HG03354 (cell line): ENCODE measurements around the gene PARN.

Experiments used
- ATAC-seq: cut with Tn5 transposase; IDR thresholded peaks from one replicate; pipeline ENCODE4 v1.9.1; 2021; ENCODE audit warnings: mild to moderate bottlenecking; ENCODE audit not compliant: unreplicated experiment, poor library complexity, severe bottlenecking

PARN gene

DNA sequence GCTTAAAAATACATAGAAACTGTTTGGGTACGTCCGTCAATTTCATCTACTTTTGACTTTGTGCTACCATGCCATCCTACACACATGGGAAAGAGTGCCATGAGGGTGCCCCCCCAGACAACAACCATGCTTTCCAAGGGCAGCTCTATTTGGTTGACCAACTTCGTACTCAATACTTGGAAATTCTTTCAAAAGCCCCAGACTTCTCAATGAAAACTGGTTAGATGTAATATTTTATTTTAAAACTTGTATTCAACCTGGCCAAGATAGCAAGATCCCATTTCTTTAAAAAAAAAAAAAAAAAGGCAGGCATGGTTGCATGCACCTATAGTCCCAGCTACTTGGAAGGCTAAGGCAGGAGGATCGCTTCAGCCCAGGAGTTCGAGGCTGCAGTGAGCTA lies 98.4 kb downstream of the PARN start:
- no peak for ATAC-seq

DNA sequence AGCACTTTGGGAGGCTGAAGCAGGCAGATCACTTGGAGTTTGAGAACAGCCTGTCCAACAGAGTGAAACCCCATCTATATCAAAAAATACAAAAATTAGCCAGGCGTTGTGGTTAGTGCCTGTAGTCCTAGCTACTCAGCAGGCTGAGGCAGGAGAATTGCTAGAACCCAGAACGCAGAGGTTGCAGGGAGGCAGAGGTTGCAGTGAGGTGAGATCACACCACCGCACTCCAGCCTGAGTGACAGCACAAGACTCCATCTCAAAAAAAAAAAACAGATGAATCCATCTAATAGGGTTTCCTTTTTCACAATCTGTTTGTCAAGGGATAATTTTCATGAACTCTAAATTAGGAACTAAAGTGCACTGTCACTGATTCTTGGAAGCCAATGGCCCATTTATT lies 99.0 kb downstream of the PARN start:
- ATAC-seq = no peak

DNA sequence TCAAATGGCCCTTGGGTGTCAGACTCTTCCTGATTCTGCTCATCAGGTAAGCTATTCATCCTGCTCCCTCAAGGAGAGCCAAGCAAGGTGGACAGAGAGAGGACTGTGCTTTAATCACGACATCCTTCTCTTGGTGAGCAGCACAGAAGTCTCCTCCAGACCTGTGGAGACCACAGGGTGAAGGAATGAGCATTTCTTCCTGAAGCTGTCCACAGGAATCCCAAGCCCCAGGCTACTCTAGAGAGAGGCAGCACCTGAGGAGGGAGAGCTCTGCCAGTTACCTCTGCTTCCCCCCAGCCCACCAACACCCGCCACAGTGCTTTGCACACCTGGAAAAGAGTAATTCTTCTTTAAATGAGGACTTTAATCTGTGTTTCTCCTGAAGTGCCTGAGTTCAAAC lies 100.0 kb downstream of the PARN start:
- no peak for ATAC-seq

DNA sequence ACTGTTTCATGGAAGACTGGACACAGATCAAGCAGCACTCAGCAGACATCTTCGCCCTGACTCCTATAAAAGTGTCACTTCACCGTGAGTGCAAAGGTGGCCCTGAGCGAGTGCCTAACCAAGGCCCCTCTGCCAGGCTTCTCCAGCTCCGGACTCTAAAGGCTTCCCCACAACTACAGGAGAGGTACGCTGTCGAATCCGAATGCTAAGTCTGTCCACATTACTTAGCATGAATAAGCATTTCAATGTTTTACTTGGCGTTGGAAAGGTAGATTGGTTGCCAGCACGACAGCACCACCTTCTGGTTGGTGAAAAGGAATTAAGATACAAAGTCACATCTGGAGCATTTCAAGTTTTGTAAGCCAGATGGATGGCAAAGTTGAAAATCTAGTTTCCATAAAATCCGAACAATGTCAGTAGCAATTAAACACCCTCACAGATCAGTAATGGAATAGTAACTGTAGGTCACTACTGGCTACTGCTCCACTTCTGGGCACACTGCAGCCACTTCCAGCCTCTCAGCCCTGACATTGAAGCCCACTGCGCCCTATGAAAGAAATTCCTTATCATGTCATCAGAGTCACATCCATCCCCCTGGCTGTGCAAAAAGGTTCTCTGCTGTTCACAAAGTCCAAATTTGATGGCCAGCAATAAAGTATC lies 100.9 kb downstream of the PARN start:
- ATAC-seq = peak; percentile 46

DNA sequence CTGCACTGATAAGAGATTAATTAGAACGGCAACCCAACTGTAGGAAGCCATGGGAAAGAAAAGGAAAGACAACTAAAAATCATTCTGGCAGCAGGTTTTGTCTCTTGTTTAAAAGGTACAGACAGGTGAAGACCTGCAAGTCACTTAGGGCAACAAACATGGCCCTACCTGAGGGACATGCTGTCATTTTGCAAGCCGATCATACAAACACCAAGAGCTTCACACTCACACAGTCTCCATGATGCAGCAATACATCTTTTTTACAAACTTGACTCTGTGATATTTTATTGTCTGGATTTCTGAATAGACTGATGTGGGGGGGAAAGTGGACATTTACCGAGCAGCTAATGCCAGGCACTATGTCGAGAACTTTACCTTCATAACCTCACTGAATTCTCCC lies 101.8 kb downstream of the PARN start:
- ATAC-seq = no peak

DNA sequence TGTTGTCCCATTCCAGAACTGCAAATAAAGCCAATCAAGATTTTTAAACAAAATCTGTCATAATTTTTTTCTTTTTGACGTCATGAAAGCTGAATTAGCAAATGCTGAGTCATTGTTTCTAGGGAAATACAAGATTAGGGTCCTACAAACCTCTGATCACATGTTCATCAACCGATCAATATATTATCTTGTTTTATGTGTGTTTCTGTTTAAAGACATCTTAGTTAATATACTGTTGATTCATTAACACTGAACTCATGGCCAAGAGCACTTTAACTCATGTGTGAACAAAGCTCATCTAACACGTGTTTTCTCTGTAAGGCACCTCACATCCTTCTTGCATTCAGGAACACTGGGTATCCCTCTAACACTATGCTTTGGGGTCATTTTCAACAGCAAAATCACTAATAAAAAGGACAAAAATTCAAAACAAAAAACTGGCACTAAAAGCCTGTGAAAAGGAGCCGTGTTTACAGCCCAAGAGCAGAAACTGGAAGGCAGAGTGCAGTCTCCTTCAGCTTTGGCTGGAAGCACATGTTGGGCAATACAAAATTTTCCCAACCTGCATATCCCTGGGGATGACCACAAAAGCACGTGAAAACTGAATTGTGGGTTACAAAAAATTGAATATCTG lies 102.5 kb downstream of the PARN start:
- no peak for ATAC-seq

DNA sequence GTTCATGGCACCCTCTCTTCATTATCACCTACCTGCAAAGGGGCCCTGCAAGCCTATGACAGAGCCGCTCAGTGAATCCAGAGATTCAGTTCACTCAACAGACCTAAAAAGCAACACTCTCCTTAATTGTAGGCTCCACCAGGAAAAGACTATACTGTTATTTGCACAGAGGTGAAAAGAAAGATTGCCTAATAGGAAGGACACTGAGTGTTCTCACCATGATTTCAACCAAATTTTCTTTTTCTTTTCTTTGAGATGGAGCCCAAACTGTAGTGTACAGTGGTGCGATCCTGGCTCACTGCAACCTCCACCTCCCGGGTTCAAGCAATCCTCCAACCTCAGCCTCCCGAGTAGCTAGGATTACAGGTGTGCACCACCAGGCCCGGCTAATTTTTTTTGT lies 104.5 kb downstream of the PARN start:
- no peak for ATAC-seq

DNA sequence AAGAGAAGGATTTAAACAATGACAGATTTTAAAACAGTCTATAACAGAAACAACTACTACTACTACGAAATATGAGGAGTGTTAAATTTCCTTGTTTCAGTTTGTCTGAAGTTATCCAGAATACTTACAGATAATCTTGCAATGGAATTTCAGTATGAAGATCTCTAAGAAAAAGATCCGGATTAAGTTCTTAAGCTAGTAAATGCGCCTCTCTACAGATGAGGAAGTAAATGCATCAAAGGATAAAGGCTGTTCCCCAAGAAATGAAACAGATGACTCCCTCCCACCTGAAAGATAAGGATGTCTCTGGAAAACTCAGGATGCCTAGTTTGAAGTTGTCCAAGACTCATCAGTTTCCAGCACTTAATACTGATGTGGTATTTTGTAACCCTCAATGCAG lies 105.1 kb downstream of the PARN start:
- ATAC-seq = no peak

DNA sequence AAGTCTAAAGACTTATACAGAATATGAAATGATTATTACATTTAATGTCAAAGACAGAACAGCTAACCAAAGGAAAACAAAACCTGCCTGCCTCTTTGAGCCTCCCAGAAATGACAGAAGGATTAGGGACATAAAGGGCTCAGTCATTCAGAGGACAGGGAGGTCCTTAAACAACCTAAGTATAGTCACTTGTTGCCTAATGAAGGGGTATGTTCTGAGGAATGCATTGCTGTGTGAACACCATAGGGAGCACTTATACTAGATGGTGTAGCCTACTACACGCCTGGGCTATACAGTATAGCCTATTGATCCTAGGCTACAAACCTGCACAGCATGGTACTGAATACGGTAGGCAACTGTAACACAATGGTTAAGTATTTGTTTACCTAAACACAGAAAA lies 106.4 kb downstream of the PARN start:
- ATAC-seq = no peak

DNA sequence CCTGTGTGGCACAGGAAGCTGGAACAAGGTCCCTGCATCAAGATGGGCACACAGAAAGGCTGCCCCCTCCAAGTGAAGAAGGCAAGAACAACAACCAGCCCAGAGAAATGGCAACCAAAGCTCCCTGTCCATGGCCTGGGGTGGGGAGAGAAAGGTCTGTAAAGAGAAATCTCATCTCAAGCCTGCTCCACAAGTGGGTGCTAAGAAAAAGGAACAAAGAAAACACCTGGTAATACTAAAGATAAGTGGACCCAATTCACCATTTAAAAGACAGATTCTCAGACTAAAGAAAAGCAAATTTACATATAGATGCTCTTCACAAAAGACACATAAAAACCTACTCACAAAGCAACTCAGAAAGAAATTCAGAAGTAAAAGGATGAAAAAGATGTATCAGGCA lies 107.4 kb downstream of the PARN start:
- no peak for ATAC-seq

DNA sequence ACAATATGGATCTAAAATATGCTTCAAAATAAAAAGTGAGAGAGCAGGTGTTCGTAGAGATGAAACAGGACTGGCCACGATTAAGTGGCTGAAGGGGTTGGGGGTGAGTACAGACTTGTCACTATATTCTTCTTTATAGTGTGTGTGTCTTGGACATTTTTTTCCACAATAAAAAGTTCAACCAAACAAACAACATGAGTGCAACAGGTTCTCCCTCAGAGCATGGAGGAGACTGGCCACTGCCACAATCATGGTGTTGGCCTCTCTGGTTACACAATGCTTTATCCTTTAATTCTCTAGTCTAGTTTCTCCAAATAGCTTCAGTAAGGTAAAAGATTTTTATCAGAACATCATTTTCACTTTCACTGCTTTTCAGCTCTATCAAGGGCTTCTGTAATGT lies 109.3 kb downstream of the PARN start:
- ATAC-seq = no peak

DNA sequence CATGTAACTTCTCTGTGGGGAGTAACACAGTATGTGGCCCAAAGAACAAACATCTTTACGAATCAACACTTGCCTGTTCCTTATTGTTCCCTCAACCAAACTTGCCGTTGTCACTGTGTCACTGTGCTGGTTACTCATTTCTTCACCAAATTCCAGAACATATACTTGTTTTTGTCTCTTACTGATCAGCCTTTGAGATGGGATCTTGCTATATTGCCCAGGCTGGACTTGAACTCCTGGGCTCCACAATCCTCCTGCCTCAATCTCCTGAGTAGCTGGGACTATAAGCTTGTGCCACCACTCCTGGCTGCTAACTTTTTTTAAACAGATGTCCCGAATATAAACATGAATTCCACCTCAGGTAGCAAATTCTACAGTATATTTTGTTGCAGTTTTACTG lies 115.1 kb downstream of the PARN start:
- no peak for ATAC-seq

DNA sequence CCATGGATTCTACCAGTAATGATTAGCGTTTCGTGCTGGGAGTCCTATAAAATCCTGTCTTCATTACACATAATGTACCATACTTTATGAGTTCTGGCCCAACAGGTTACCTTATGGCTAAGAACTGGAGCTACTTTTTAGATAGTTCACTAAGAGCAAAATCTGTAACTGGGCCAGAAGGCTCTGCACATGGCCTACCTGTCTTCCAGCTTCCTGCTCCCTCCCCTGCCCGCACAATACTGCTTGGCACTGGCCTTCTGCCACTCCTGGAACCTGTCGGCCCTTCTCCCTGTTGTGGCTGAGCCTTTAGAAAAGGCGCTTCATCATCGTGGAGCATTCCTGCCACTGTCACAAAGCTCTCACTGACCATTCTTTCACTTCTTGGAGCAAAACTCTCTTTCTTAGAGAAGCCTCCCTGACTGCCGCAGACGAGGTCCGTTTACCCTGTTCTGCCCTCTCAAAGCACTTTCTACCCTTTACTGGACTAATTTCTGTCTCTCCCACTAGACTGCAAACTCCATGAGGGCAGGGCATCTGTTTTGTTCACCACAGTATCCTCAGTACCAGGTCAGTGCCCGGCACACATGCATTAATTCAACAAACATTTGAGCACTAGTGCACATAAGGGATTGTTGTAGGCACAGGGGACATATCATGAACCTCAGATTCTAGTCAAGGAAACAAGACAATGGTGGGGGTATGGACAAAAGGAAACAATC lies 116.5 kb downstream of the PARN start:
- no peak for ATAC-seq

DNA sequence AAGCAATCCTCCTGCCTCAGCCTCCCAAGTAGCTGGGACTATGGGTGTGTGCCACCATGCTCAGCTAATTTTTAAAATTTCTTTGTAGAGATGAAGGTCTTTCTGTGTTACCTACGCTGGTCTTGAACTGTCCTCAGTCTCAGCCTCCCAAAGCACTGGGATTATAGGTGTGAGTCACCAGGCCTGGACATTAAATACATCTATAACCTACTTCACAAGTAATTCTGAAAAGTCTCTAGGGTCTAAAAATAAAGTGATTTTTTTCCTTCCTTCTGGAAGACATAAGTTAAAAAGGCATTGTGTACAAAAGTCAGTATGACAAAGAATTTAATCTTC lies 118.3 kb downstream of the PARN start:
- ATAC-seq = no peak

DNA sequence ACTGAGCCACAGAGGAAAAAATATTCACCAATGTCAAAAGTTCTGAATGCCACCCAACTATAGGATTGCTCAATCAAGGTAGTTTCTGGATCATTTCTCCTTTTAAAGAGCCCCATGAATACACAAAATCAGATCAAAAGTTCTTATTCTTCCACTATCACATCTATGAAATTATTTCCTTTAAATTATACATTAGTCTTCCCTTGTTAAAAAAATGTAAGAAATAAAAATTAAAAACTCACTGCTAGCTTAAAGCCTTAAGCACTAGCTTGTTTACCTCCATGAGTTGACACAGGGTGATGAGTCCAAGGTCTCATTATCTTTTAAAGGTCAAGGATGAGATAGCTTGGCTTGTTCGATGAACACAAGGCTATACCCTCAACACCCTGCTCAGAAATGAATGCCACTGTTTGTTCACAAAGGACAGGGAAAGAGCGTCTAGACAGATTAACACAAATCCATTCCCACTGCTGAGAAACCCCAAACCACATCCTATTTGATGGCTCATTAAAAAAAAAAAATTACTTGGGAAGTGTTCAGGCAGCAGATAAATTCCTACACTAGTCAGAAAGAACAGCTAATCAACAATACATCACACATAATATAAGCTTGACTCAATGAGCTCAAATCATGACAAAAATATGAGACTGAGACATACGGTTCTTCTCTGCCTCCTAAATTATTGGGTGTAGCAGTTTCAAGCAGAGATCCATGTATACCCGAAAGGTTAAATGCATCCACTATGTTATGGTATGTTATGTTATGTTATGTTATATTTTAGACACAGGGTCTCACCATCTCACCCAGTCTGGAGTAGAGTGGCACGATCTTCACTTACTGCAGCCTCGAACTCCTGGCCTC lies 118.9 kb downstream of the PARN start:
- ATAC-seq = no peak

DNA sequence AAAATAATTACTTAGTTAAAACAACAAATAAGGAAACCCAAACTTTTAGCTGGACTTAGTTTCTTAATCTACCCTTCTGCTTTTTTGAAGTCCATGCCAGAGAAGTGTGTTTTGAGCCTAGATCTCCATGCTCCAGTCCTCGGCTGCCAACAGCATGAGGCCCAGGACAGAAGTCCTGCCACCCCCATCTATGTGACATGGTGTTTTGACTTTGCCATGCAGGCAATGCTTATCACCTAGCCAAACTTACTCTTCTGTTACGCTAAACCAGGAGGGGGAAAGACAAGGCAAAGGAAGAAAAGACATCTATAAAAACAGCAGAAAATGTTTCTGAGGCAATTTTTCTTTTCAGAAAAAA lies 119.5 kb downstream of the PARN start:
- ATAC-seq = no peak

DNA sequence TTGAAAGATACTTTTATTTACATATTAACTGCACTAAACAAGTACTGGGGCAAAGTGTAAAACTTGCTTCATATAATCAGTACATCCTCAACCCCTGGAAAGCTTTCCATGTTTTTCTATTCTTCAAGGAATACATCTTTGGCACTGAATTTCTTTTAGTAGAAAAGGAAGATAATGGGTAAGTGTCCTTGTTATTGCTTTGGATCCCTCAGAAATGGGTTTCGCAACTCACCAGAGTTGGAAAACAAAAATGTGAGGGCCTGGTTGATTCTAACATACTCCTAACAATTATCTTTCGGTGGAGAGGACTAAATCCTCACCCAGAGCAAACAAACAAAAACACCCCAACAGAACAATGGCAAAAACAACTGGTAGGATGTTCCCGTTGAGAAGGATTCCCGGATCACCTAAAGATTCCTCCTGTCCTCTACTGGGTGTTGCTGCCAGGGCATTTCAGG lies 120.4 kb downstream of the PARN start:
- no peak for ATAC-seq

DNA sequence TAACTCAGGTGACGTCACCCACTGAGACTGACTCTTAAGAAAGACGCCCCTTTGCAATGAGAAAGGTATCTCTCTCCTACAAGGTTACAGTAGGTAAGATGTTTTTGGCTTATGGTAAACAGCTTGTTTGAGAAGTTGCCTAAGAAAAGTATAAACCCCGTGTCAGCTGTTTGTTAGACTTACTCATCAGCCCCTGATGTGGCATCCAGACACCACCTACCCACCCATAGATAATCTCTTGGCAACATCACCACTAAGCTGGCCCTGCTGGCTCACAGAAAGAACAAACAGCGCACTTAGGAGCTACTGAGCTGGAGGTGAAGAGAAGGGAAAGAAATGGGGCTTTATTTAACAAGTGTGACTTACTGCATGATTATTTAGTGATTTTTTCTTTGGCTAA lies 121.0 kb downstream of the PARN start:
- ATAC-seq = no peak

DNA sequence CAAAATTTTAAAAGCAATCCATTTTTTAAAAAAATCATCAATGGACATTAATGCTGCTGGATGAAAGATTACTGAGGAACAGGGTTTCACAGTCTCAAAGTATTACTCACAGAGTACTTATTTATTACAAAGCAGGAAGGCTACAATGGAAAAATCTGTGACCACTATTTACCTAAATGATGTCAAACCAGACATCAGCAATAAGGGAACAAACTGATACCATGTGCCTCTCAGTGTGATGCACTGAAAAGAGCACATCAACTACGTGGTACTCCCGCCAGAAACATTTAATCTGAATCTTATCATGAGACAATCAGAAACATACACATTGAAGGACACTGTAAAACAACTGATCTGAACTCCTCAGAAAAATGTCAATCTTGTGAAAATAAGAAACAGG lies 124.2 kb downstream of the PARN start:
- no peak for ATAC-seq

DNA sequence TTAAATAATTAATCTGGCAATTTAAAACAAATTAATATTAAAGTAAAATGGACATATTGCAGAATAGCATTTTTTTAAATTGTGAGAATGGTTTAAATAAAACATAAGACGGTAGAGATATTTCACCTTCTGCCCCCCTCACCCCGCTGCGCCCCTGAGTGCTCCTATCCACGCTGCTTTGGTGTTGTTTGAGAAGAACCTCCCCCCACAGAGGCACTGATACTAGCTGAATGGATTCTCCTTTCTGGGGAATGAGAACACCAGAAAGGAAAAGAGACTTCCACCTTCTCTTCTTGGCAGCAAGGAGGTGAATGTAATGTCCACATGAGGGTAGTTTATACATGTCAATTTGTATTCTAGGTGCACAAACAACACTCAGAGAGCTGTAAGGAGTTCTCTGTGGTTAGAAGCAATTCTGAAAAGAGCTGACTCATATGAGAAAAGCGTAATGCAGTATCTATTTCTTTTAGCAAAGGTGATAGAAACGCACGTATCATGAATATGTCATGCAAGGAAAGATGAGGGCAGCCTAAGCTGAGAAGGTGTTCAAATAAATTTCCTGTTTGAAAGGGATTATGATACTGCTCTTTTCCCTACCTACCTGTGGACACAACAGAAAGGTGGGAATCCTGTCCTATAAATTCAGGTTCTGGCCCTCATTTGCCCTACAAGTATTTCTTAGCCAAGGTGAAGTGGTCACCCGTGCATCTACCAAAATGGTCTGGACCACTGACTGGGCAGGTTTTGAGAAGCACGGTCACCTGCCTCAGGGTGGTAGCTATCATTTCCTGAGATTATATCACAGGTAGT lies 126.9 kb downstream of the PARN start:
- peak; percentile 73 for ATAC-seq
